H1 (cell line): ENCODE measurements around the gene RHBDF2. TPM values are rescaled to one million over a fixed set of nuclear protein-coding genes. Genes with fewer than 3 reads are reported as not detected.
A peak's percentile ranks its signal among the peaks of the same experiment; 100 is the strongest.

ENCODE experiments used
- SP2 ChIP-seq: IDR thresholded peaks from 2 replicates; pipeline ENCODE4 v1.6.1; 2012; ENCODE audit warnings: mild to moderate bottlenecking, low read length, inconsistent platforms
- TBP ChIP-seq: IDR thresholded peaks from 2 replicates; pipeline ENCODE4 v1.6.1; 2011; ENCODE audit warnings: low read depth, low read length, improper control_type of control experiment
- TCF12 ChIP-seq: IDR thresholded peaks from 2 replicates; pipeline ENCODE4 v1.6.1; 2011; ENCODE audit warnings: low read depth, mild to moderate bottlenecking, low read length
- polyA plus RNA-seq, 7 experiments: library from polyadenylated mRNA; depleted of rRNA in 3 of 7; stranded (reverse) in 5 of 7; unstranded in 2 of 7; fragments of >200 nt in 5 of 7; fragments of 200-250 nt in 2 of 7; gene quantifications; 1 replicate in 5 of 7; 2 replicates in 1 of 7; 4 replicates in 1 of 7; pipeline versions ENCODE4 v1.2.1 to v1.2.3, GENCODE V29; 2011 to 2013; ENCODE audit warnings: missing spikeins in 2 of 7, mixed read lengths in 2 of 7
- total RNA-seq: library from RNA; stranded (reverse); fragmentation: NEBNext Ultra II Directional; extraction: Animal tissue kit (Norgen Biotek cat#: 25700); gene quantifications from 2 replicates; pipeline ENCODE4 v1.2.1, GENCODE V29; 2021
- TF ChIP-seq, protein P1 (sequence below): fragments of 300-600 bp; sonication (generic); IDR thresholded peaks from 2 replicates; pipeline ENCODE4 v1.7.1; 2012; ENCODE audit warnings: low read length, moderate library complexity, mild to moderate bottlenecking, inconsistent platforms; ENCODE audit not compliant: insufficient replicate concordance
- TF ChIP-seq, protein P2 (sequence below): IDR thresholded peaks from 2 replicates; pipeline ENCODE4 v1.6.1; 2012; ENCODE audit warnings: low read length, inconsistent platforms

RHBDF2 gene
- total and polyA plus RNA-seq, 2 of the 8 experiments (the other 6 are each of a cell fraction or from before 2014, with no cell fraction given), result 21.2 to 25.9 TPM

DNA sequence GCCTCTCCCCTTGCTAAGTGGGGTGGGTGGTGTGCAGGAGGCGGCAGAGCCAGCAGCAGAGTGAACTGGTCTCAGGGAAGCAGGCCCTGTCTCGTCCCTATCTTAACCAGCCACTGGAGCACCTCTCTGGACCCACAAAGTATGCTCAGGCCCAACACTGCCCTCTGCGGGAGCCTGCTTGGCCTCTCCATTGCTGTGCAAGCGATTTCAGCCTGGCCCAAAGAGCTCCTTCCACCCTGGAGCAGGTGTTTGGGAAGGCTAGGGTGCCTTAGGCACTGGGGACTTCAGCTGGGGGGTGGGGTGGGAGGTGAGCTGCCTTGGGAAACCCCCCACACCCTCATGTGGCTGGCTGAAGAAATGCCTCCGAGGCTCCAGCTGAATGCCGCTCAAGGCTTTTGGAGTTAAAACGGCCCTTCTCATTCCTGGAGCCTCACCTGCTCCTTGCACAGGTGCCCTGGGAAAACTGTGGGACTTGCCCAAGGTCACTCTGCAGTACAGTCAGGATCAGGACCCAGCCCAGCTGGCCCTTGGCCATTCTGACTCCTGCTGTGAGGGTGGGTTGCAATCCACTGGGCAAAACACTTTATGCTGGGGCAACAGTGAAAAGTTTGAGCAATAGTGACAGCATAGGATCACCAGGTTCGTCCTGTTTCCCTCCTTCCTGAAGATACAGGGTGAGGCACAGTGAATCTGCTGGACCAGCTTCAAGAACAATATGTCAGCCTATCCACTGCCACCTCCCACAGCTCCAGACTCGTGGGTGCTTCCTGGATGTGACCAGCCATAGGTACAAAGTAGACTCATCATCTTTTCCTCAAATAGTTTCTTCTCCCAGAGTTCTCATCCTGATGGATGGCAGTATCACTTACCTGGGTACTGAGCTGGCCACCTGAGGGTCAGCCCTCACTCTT, 42.4 kb downstream of the RHBDF2 start (continued):
- TF ChIP-seq, protein P1, sequence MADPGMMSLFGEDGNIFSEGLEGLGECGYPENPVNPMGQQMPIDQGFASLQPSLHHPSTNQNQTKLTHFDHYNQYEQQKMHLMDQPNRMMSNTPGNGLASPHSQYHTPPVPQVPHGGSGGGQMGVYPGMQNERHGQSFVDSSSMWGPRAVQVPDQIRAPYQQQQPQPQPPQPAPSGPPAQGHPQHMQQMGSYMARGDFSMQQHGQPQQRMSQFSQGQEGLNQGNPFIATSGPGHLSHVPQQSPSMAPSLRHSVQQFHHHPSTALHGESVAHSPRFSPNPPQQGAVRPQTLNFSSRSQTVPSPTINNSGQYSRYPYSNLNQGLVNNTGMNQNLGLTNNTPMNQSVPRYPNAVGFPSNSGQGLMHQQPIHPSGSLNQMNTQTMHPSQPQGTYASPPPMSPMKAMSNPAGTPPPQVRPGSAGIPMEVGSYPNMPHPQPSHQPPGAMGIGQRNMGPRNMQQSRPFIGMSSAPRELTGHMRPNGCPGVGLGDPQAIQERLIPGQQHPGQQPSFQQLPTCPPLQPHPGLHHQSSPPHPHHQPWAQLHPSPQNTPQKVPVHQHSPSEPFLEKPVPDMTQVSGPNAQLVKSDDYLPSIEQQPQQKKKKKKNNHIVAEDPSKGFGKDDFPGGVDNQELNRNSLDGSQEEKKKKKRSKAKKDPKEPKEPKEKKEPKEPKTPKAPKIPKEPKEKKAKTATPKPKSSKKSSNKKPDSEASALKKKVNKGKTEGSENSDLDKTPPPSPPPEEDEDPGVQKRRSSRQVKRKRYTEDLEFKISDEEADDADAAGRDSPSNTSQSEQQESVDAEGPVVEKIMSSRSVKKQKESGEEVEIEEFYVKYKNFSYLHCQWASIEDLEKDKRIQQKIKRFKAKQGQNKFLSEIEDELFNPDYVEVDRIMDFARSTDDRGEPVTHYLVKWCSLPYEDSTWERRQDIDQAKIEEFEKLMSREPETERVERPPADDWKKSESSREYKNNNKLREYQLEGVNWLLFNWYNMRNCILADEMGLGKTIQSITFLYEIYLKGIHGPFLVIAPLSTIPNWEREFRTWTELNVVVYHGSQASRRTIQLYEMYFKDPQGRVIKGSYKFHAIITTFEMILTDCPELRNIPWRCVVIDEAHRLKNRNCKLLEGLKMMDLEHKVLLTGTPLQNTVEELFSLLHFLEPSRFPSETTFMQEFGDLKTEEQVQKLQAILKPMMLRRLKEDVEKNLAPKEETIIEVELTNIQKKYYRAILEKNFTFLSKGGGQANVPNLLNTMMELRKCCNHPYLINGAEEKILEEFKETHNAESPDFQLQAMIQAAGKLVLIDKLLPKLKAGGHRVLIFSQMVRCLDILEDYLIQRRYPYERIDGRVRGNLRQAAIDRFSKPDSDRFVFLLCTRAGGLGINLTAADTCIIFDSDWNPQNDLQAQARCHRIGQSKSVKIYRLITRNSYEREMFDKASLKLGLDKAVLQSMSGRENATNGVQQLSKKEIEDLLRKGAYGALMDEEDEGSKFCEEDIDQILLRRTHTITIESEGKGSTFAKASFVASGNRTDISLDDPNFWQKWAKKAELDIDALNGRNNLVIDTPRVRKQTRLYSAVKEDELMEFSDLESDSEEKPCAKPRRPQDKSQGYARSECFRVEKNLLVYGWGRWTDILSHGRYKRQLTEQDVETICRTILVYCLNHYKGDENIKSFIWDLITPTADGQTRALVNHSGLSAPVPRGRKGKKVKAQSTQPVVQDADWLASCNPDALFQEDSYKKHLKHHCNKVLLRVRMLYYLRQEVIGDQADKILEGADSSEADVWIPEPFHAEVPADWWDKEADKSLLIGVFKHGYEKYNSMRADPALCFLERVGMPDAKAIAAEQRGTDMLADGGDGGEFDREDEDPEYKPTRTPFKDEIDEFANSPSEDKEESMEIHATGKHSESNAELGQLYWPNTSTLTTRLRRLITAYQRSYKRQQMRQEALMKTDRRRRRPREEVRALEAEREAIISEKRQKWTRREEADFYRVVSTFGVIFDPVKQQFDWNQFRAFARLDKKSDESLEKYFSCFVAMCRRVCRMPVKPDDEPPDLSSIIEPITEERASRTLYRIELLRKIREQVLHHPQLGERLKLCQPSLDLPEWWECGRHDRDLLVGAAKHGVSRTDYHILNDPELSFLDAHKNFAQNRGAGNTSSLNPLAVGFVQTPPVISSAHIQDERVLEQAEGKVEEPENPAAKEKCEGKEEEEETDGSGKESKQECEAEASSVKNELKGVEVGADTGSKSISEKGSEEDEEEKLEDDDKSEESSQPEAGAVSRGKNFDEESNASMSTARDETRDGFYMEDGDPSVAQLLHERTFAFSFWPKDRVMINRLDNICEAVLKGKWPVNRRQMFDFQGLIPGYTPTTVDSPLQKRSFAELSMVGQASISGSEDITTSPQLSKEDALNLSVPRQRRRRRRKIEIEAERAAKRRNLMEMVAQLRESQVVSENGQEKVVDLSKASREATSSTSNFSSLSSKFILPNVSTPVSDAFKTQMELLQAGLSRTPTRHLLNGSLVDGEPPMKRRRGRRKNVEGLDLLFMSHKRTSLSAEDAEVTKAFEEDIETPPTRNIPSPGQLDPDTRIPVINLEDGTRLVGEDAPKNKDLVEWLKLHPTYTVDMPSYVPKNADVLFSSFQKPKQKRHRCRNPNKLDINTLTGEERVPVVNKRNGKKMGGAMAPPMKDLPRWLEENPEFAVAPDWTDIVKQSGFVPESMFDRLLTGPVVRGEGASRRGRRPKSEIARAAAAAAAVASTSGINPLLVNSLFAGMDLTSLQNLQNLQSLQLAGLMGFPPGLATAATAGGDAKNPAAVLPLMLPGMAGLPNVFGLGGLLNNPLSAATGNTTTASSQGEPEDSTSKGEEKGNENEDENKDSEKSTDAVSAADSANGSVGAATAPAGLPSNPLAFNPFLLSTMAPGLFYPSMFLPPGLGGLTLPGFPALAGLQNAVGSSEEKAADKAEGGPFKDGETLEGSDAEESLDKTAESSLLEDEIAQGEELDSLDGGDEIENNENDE, result no peak
- TF ChIP-seq TBP (no peak), TCF12 (0 out of 2 replicates have a peak, but pooled peaks have one; percentile 38), SP2 (no peak)
- TF ChIP-seq, protein P2, sequence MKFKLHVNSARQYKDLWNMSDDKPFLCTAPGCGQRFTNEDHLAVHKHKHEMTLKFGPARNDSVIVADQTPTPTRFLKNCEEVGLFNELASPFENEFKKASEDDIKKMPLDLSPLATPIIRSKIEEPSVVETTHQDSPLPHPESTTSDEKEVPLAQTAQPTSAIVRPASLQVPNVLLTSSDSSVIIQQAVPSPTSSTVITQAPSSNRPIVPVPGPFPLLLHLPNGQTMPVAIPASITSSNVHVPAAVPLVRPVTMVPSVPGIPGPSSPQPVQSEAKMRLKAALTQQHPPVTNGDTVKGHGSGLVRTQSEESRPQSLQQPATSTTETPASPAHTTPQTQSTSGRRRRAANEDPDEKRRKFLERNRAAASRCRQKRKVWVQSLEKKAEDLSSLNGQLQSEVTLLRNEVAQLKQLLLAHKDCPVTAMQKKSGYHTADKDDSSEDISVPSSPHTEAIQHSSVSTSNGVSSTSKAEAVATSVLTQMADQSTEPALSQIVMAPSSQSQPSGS, result no peak
